HG03460 (cell line): Measurements from ENCODE around the gene OTX2.

Experiments used
- ATAC-seq: cut with Tn5 transposase; IDR thresholded peaks from one replicate; pipeline ENCODE4 v1.9.1; 2021; ENCODE audit not compliant: unreplicated experiment

Gene OTX2

GRCh38 chr14:56797003-56797568 lies 13.2 kb downstream of the OTX2 start:
- no peak for ATAC-seq

GRCh38 chr14:56796259-56796658 lies 14.0 kb downstream of the OTX2 start:
- no peak for ATAC-seq

GRCh38 chr14:56795284-56795622 lies 15.0 kb downstream of the OTX2 start:
- ATAC-seq, result no peak

GRCh38 chr14:56794557-56795283 lies 15.6 kb downstream of the OTX2 start:
- ATAC-seq, result no peak

- no peak for ATAC-seq
These were observed 16.2 kb downstream of the OTX2 start for GRCh38 chr14:56794088-56794556.

- no peak for ATAC-seq
These were observed 20.3 kb downstream of the OTX2 start for GRCh38 chr14:56789955-56790354.

GRCh38 chr14:56787530-56787929 lies 22.7 kb downstream of the OTX2 start:
- no peak for ATAC-seq

GRCh38 chr14:56782711-56783110 lies 27.6 kb downstream of the OTX2 start:
- no peak for ATAC-seq

- no peak for ATAC-seq
These were observed 35.8 kb downstream of the OTX2 start for GRCh38 chr14:56774503-56774902.

- ATAC-seq, result no peak
These were observed 39.8 kb downstream of the OTX2 start for GRCh38 chr14:56770512-56770911.

- no peak for ATAC-seq
These were observed 49.9 kb downstream of the OTX2 start for GRCh38 chr14:56760164-56760914.

- no peak for ATAC-seq
These were observed 50.6 kb downstream of the OTX2 start for GRCh38 chr14:56759633-56760032.

- ATAC-seq, result no peak
These were observed 51.2 kb downstream of the OTX2 start for GRCh38 chr14:56759094-56759493.

- ATAC-seq, result no peak
These were observed 55.4 kb downstream of the OTX2 start for GRCh38 chr14:56754921-56755320.

GRCh38 chr14:56753396-56753795 lies 56.9 kb downstream of the OTX2 start:
- no peak for ATAC-seq

GRCh38 chr14:56752428-56752827 lies 57.9 kb downstream of the OTX2 start:
- no peak for ATAC-seq

GRCh38 chr14:56751471-56751870 lies 58.8 kb downstream of the OTX2 start:
- ATAC-seq, result no peak
